ENCODE results near the gene SMCO1.

DNA sequence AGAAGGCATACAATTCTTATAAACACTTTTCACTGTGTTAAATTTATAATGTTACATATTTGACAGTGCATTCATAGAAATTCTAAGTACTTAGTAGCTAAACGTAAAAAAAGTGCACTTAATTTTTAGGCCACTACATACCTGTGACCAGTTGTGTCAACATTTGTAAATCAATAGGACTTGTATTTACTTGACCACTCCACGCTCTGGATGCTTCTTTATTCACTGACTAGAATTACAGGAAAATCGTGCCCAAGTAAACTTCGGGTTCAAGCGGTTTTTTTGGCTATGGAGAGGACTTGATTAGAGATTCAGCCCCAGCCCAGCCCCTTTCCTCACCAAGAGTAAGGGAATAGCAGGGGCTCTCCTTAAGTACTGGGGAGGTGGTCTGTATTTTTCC is 31.4 kb upstream of the SMCO1 start:
- TF ChIP-seq, protein P1, sequence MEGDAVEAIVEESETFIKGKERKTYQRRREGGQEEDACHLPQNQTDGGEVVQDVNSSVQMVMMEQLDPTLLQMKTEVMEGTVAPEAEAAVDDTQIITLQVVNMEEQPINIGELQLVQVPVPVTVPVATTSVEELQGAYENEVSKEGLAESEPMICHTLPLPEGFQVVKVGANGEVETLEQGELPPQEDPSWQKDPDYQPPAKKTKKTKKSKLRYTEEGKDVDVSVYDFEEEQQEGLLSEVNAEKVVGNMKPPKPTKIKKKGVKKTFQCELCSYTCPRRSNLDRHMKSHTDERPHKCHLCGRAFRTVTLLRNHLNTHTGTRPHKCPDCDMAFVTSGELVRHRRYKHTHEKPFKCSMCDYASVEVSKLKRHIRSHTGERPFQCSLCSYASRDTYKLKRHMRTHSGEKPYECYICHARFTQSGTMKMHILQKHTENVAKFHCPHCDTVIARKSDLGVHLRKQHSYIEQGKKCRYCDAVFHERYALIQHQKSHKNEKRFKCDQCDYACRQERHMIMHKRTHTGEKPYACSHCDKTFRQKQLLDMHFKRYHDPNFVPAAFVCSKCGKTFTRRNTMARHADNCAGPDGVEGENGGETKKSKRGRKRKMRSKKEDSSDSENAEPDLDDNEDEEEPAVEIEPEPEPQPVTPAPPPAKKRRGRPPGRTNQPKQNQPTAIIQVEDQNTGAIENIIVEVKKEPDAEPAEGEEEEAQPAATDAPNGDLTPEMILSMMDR (IDR thresholded peaks at IDR 0.05) = no peak
- TF ChIP-seq POLR2A (IDR thresholded peaks at IDR 0.05) = no peak

Data from gastroesophageal sphincter (tissue), 3 donors.